ENCODE data around the gene BATF3. TPM values are rescaled to one million over a fixed set of nuclear protein-coding genes. Genes with fewer than 3 reads are reported as not detected.

BATF3 gene
- total and polyA plus RNA-seq, 2 of the 4 experiments (the other 2 are of a cell fraction) = 1.6 to 3.9 TPM

DNA sequence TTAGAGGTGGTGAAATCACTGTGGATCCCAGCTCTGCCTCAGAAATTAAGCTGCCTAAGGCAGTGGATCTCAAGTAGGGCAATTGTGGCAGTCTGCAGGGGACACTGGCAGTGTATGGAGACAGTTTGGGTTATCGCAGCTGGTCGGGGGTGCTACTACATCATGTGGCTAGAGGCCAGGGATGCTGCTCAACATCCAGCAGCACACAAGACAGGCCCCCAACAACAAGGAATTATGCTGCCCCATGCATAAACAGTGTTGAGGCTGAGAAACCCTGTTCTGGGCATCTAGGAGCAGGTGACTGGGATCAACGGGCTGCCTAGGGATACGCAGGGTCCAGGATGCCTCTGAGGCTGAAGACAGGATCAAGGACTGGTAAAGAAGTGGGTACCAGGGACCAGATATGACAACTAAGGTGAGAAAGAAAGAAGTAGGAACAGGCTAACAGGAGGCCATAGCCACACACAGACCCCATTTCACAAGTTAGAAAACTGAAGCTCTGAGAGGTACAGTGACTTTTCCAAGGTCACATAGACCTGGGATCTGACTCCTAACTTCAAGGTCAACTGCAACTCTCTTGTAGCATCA is 8.7 kb downstream of the BATF3 start:
- Histone ChIP-seq H2AK5ac (ENCODE audit: low read depth, low read length) (no peak overlapping the region), H3K79me1 (ENCODE audit: low read depth in 1 of 2, low read length in 2 of 2) (no peaks in the 10 kb centered on the region), H3K14ac (replicated peaks; ENCODE audit: low read depth, low read length) (no peak overlapping the region), H2AK9ac (replicated peaks; ENCODE audit: low read depth, low read length, poor library complexity) (no peak overlapping the region), H4K8ac (ENCODE audit: low read depth in 2 of 2, low read length in 2 of 2) (no peak overlapping the region), H3K4me3 (ENCODE audit: insufficient read depth, low read depth, low read length) (no peak overlapping the region), H3K27ac (ENCODE audit: insufficient read depth, low read length) (no peak overlapping the region), H3K9me1 (ENCODE audit: insufficient read depth, low read length) (peaks cover 13% of the 10 kb centered on the region), H3K9me3 (ENCODE audit: control insufficient read depth, insufficient read depth, low read length) (no peaks in the 10 kb centered on the region), H4K20me1 (ENCODE audit: insufficient read depth, low read length) (no peaks in the 10 kb centered on the region), H3K18ac (ENCODE audit: low read depth, low read length) (no peak overlapping the region), H2AFZ (replicated peaks; ENCODE audit: low read length, poor library complexity) (no peak overlapping the region), H3K4ac (ENCODE audit: low read depth, low read length) (no peak overlapping the region), H3K23ac (ENCODE audit: low read depth, low read length) (no peak overlapping the region), H2BK5ac (ENCODE audit: low read depth, low read length, poor library complexity, severe bottlenecking) (no peak overlapping the region), H3K9ac (ENCODE audit: low read depth, low read length) (no peak overlapping the region), H3K4me1 (ENCODE audit: control insufficient read depth, insufficient read depth, low read length) (peaks cover 6% of the 10 kb centered on the region; the same call in 1 of the 2 replicates), H2BK15ac (ENCODE audit: low read depth, low read length) (no peak overlapping the region), H3K56ac (ENCODE audit: extremely low read depth, insufficient read depth, low read length) (no peak overlapping the region), H3K4me2 (ENCODE audit: low read depth, low read length) (no peak overlapping the region), H2BK120ac (ENCODE audit: low read depth, low read length) (no peak overlapping the region), H4K91ac (ENCODE audit: insufficient read depth, low read depth, low read length) (no peak overlapping the region), H3K36me3 (ENCODE audit: control insufficient read depth, insufficient read depth, low read length) (peaks cover 2% of the 10 kb centered on the region; the same call in 1 of the 2 replicates), H3K27me3 (ENCODE audit: control insufficient read depth, insufficient read depth, low read length) (no peaks in the 10 kb centered on the region), H4K5ac (ENCODE audit: low read depth, low read length) (no peak overlapping the region), H2BK20ac (ENCODE audit: low read depth, low read length) (no peak overlapping the region)
- intact Hi-C loops (cut with micrococcal nuclease) = no loop called here
- WGBS, 2 experiments (ENCODE audit: extremely low coverage in 2 of 2, insufficient read length in 1 of 2) = no CpG with 5 or more reads among the region's 4 CpGs
- in situ Hi-C loops (cut with MboI; ENCODE audit: low sequenced_read_pairs) = no loop called here
- BruUV-seq (replicated peaks) = no TSS peak
- no peak for DNase-seq
- ATAC-seq (ENCODE audit: low read depth) = no peak
- dilution Hi-C loops (cut with HindIII; ENCODE audit: low sequenced_read_pairs, unreplicated experiment) = no loop called here
- ChIA-PET POLR2A (ENCODE audit: unreplicated experiment) (no interaction called here), CTCF (no interaction called here)
- TF ChIP-seq SMC3 (IDR thresholded peaks at IDR 0.05; ENCODE audit: low read depth, low read length) (no peak), POLR2A (IDR thresholded peaks at IDR 0.05; ENCODE audit: low read depth, low read length) (no peak), FOS (IDR thresholded peaks at IDR 0.05; ENCODE audit: low read depth, low read length) (no peak), RFX5 (IDR thresholded peaks at IDR 0.05; ENCODE audit: low read depth, low read length) (no peak), MAZ (IDR thresholded peaks at IDR 0.05; ENCODE audit: borderline replicate concordance, low read depth, low read length) (no peak), RAD21 (IDR thresholded peaks at IDR 0.05; ENCODE audit: low read length) (no peak), MXI1 (IDR thresholded peaks at IDR 0.05; ENCODE audit: borderline replicate concordance, low read depth, low read length) (no peak)

Measured in IMR-90 (cell line).